ENCODE data around the gene TSC2. TPM values are rescaled to one million over a fixed set of nuclear protein-coding genes. Genes with fewer than 3 reads are reported as not detected.
"Not testable (repeated sequence)": the region's sequence is repeated elsewhere in the genome, so short reads cannot be mapped to it uniquely, and the experiment has no call there.

The TSC2 gene
- total and polyA plus RNA-seq, 2 experiments from 2014 or later: 41.8 to 78.7 TPM

DNA sequence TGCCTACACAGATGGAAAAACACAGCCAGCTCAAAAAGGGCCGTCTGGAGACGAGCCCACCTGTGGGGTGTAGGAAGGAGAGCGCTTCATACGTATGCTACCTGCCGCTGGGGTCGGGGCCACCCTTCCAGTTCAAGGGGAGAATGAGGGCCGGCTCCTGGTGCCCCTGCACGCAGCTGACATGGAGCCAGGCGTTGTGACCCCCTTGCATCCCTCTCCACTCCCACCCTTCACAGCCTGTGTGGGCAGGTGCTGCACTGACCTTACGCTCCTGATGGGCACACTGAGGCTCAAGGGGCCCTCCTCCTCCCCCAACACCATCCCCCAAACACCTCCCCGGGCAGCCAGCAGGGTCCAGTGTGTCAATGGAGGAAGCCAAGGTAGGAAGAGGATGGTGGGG lies 77.8 kb downstream of the TSC2 start:
- not testable (repeated sequence) for H3K36me3 ChIP-seq (replicated peaks; ENCODE audit: insufficient read depth, low read depth); H3K9me3 ChIP-seq (ENCODE audit: low read depth); H3K27me3 ChIP-seq; H3K9me2 ChIP-seq (replicated peaks; ENCODE audit: insufficient read depth); DNase-seq (ENCODE audit: low spot score); H2AFZ ChIP-seq; H3K4me3 ChIP-seq
- Histone ChIP-seq H3K79me2 (peaks cover 55% of the 10 kb centered on the region), H4K20me1 (ENCODE audit: insufficient read depth, poor library complexity, severe bottlenecking) (peaks cover 20% of the 10 kb centered on the region), H3K4me2 (peak overlapping the region; percentile 82), H3K27ac (peak overlapping the region; percentile 99), H3K4me1 (ENCODE audit: insufficient read depth) (peaks cover 37% of the 10 kb centered on the region)
- WGBS (ENCODE audit: low lambda C conversion rate, missing lambda C conversion rate): 71% methylated on average over 10 of the region's 11 CpGs

GRCh38 chr16:2126161-2126743 lies 78.5 kb downstream of the TSC2 start:
- Histone ChIP-seq H3K27ac (peak overlapping the region; percentile 99), H3K4me1 (ENCODE audit: insufficient read depth) (peaks cover 37% of the 10 kb centered on the region), H4K20me1 (ENCODE audit: insufficient read depth, poor library complexity, severe bottlenecking) (peaks cover 17% of the 10 kb centered on the region), H3K79me2 (peaks cover 53% of the 10 kb centered on the region)
- not testable (repeated sequence) for H3K9me3 ChIP-seq (ENCODE audit: low read depth); H3K36me3 ChIP-seq (replicated peaks; ENCODE audit: insufficient read depth, low read depth); H2AFZ ChIP-seq; H3K9me2 ChIP-seq (replicated peaks; ENCODE audit: insufficient read depth); DNase-seq (ENCODE audit: low spot score); H3K4me2 ChIP-seq; H3K27me3 ChIP-seq; H3K4me3 ChIP-seq
- WGBS (ENCODE audit: low lambda C conversion rate, missing lambda C conversion rate): 89% methylated on average over 21 of the region's 21 CpGs

GRCh38 chr16:2126928-2127556 lies 79.3 kb downstream of the TSC2 start:
- H3K79me2 ChIP-seq: peaks cover 53% of the 10 kb centered on the region
- peaks cover 37% of the 10 kb centered on the region for H3K4me1 ChIP-seq (ENCODE audit: insufficient read depth)
- H4K20me1 ChIP-seq (ENCODE audit: insufficient read depth, poor library complexity, severe bottlenecking); H3K27me3 ChIP-seq; H3K4me3 ChIP-seq; H3K9me3 ChIP-seq (ENCODE audit: low read depth); H2AFZ ChIP-seq; H3K36me3 ChIP-seq (replicated peaks; ENCODE audit: insufficient read depth, low read depth); H3K9me2 ChIP-seq (replicated peaks; ENCODE audit: insufficient read depth); DNase-seq (ENCODE audit: low spot score): not testable (repeated sequence)
- H3K27ac ChIP-seq: peak overlapping the region; percentile 99
- H3K4me2 ChIP-seq: peak overlapping the region; percentile 55
- 92% methylated on average over 31 of the region's 31 CpGs for WGBS (ENCODE audit: low lambda C conversion rate, missing lambda C conversion rate)

DNA sequence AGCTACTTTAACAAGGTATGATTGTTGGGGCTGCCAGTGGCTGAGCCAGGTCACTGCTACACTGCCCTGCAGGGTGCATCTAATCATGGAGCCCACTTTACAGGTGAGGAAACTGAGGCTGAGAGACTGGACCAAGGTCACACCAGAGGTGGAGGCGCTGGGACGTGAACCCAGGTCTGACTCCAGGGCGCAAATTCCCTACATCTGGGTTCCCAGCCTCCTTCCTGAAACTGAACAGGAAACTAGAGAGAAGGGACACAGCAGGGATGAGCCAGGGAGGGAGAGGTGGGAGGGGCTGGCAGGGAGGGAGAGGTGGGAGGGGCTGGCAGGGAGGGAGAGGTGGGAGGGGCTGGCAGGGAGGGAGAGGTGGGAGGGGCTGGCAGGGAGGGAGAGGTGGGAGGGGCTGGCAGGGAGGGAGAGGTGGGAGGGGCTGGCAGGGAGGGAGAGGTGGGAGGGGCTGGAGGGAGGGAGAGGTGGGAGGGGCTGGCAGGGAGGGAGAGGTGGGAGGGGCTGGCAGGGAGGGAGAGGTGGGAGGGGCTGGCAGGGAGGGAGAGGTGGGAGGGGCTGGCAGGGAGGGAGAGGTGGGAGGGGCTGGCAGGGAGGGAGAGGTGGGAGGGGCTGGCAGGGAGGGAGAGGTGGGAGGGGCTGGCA lies 80.0 kb downstream of the TSC2 start:
- WGBS (ENCODE audit: low lambda C conversion rate, missing lambda C conversion rate): 20% methylated on average over 3 of the region's 3 CpGs
- Histone ChIP-seq H3K79me2 (peaks cover 53% of the 10 kb centered on the region), H3K4me2 (peak overlapping the region; percentile 55), H3K4me1 (ENCODE audit: insufficient read depth) (peaks cover 37% of the 10 kb centered on the region), H3K27ac (peak overlapping the region; percentile 99)
- H3K9me3 ChIP-seq (ENCODE audit: low read depth); H3K9me2 ChIP-seq (replicated peaks; ENCODE audit: insufficient read depth); H4K20me1 ChIP-seq (ENCODE audit: insufficient read depth, poor library complexity, severe bottlenecking); H2AFZ ChIP-seq; H3K27me3 ChIP-seq; H3K4me3 ChIP-seq; H3K36me3 ChIP-seq (replicated peaks; ENCODE audit: insufficient read depth, low read depth); DNase-seq (ENCODE audit: low spot score): not testable (repeated sequence)

- H4K20me1 ChIP-seq (ENCODE audit: insufficient read depth, poor library complexity, severe bottlenecking); H3K36me3 ChIP-seq (replicated peaks; ENCODE audit: insufficient read depth, low read depth); H3K4me3 ChIP-seq; DNase-seq (ENCODE audit: low spot score); H3K27me3 ChIP-seq; H3K9me3 ChIP-seq (ENCODE audit: low read depth); H3K9me2 ChIP-seq (replicated peaks; ENCODE audit: insufficient read depth); H2AFZ ChIP-seq: not testable (repeated sequence)
- WGBS (ENCODE audit: low lambda C conversion rate, missing lambda C conversion rate): 45% methylated on average over 10 of the region's 11 CpGs
- peaks cover 55% of the 10 kb centered on the region for H3K79me2 ChIP-seq
- peaks cover 31% of the 10 kb centered on the region for H3K4me1 ChIP-seq (ENCODE audit: insufficient read depth)
- peak overlapping the region; percentile 87 for H3K27ac ChIP-seq
- peak overlapping the region; percentile 70 for H3K4me2 ChIP-seq
These were observed 81.5 kb downstream of the TSC2 start for GRCh38 chr16:2129251-2129650.

DNA sequence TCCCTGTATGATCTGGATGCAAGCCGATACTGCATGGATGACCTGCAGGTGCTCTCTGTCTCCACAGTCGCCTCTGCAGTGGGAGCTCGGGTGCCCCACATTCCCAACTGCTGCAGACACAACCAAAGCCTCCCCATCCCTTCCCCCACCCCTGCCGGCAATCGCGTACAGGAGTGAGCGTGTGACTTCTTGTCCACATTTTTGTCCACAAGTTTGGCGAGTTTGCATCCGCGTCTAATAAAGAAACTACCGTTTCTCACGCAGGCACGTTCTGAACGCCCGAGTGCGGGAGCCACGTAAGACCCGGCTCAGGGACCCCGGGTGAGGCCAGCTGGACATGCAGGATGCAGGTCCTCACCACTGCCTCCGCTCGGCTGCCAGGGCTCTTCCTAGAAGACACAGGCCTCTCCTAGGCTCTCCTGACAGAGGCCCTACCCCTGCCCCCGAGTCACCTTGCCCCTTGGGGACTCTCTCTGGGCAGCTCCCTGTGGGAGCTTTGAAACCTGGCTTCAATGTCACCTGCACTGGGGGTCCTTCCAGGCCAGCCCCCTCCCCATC lies 82.2 kb downstream of the TSC2 start:
- H2AFZ ChIP-seq; H3K36me3 ChIP-seq (replicated peaks; ENCODE audit: insufficient read depth, low read depth); H3K9me3 ChIP-seq (ENCODE audit: low read depth); H3K27me3 ChIP-seq; H4K20me1 ChIP-seq (ENCODE audit: insufficient read depth, poor library complexity, severe bottlenecking); H3K4me2 ChIP-seq; H3K4me3 ChIP-seq; H3K27ac ChIP-seq; H3K9me2 ChIP-seq (replicated peaks; ENCODE audit: insufficient read depth); DNase-seq (ENCODE audit: low spot score): not testable (repeated sequence)
- peaks cover 52% of the 10 kb centered on the region for H3K79me2 ChIP-seq
- peaks cover 27% of the 10 kb centered on the region for H3K4me1 ChIP-seq (ENCODE audit: insufficient read depth)
- WGBS (ENCODE audit: low lambda C conversion rate, missing lambda C conversion rate): 92% methylated on average over 22 of the region's 22 CpGs

GRCh38 chr16:2133797-2134196 lies 86.0 kb downstream of the TSC2 start:
- WGBS (ENCODE audit: low lambda C conversion rate, missing lambda C conversion rate): 73% methylated on average over 7 of the region's 12 CpGs
- not testable (repeated sequence) for H2AFZ ChIP-seq; H3K4me2 ChIP-seq; H3K27ac ChIP-seq; H4K20me1 ChIP-seq (ENCODE audit: insufficient read depth, poor library complexity, severe bottlenecking); H3K27me3 ChIP-seq; H3K9me2 ChIP-seq (replicated peaks; ENCODE audit: insufficient read depth); DNase-seq (ENCODE audit: low spot score); H3K9me3 ChIP-seq (ENCODE audit: low read depth); H3K36me3 ChIP-seq (replicated peaks; ENCODE audit: insufficient read depth, low read depth); H3K4me1 ChIP-seq (ENCODE audit: insufficient read depth); H3K4me3 ChIP-seq
- peaks cover 33% of the 10 kb centered on the region for H3K79me2 ChIP-seq

DNA sequence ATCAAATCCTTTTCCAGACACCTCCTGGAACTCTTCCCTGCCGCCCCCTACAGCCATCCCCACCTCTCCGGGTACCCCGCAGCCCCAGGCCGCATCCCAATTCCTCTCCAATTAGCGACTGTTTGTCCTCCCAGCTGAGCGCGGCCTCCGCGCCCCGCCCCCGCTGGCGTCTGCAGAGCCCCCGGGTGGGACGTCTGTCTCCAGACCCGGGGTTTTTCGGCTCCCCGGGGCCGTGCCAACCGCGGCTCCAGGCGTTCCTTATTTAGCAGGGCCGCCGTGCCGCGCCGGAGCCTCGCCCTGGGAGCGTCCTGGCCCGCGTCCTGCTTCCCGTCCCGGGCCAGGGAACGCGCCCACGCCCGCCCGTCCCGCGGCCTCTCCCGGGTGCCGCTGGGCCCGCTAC lies 87.3 kb downstream of the TSC2 start:
- H3K27ac ChIP-seq: peak overlapping the region; percentile 62
- peak overlapping the region; percentile 71 for H3K4me2 ChIP-seq
- H3K36me3 ChIP-seq (replicated peaks; ENCODE audit: insufficient read depth, low read depth); H3K27me3 ChIP-seq; H4K20me1 ChIP-seq (ENCODE audit: insufficient read depth, poor library complexity, severe bottlenecking); H2AFZ ChIP-seq; H3K9me3 ChIP-seq (ENCODE audit: low read depth); H3K4me1 ChIP-seq (ENCODE audit: insufficient read depth); H3K9me2 ChIP-seq (replicated peaks; ENCODE audit: insufficient read depth): not testable (repeated sequence)
- WGBS (ENCODE audit: low lambda C conversion rate, missing lambda C conversion rate): under 1% methylated on average over 15 of the region's 42 CpGs
- H3K79me2 ChIP-seq: peaks cover 30% of the 10 kb centered on the region
- H3K4me3 ChIP-seq: peak overlapping the region; percentile 52
- peak; percentile 21 for DNase-seq (ENCODE audit: low spot score)

All from hepatocyte (in vitro differentiated cells).